PC-9 (cell line): ENCODE results near the gene KLK4. TPM values are rescaled to one million over a fixed set of nuclear protein-coding genes. Genes with fewer than 3 reads are reported as not detected.

Experiments used
- BruUV-seq: library from RNA; stranded (reverse); fragments of 400-500 nt; replicated peaks from 2 replicates; lab custom pipeline; 2021; lab: Mats Ljungman, UMichigan
- CTCF ChIA-PET: fragments of 300-600 bp; sonication (Branson Sonifier 250); formaldehyde crosslinking; loops from one replicate; lab custom pipeline; 2022; ENCODE audit warnings: antibody characterized with exemption; lab: Charles Lee
- POLR2A ChIA-PET: fragments of 300-600 bp; sonication (Branson Sonifier 250); formaldehyde crosslinking; loops from one replicate; lab custom pipeline; 2022; ENCODE audit warnings: antibody characterized with exemption; ENCODE audit not compliant: unreplicated experiment; lab: Charles Lee
- DNase-seq, 2 experiments: peaks; one replicate each; pipeline versions ENCODE4 v3.0.0 to v3.0.0-alpha.2; 2015 to 2022; ENCODE audit warnings: mixed read lengths in 1 of 2
- H2AFZ ChIP-seq: fragments of 200-600 bp; sonication (generic); 2 replicates; pipeline ENCODE4 v1.8.1; 2017; ENCODE audit warnings: antibody characterized with exemption
- H3F3A ChIP-seq: fragments of 200-600 bp; sonication (generic); 2 replicates; pipeline ENCODE4 v1.8.1; 2017; ENCODE audit warnings: antibody characterized with exemption, mild to moderate bottlenecking, low read depth; ENCODE audit not compliant: insufficient read depth
- H3K27ac ChIP-seq: fragments of 200-600 bp; sonication (generic); 2 replicates; pipeline ENCODE4 v1.6.1; 2016; ENCODE audit warnings: mixed run types
- H3K27me3 ChIP-seq: fragments of 200-600 bp; sonication (generic); 2 replicates; pipeline ENCODE4 v1.6.1; 2016; ENCODE audit warnings: low read depth, mixed run types; ENCODE audit not compliant: insufficient read depth
- H3K36me3 ChIP-seq: fragments of 200-600 bp; sonication (generic); 2 replicates; pipeline ENCODE4 v1.6.1; 2016; ENCODE audit warnings: low read depth, mixed run types
- H3K4me1 ChIP-seq: fragments of 200-600 bp; sonication (generic); replicated peaks from 2 replicates; pipeline ENCODE4 v1.6.1; 2016; ENCODE audit warnings: mixed run types; ENCODE audit not compliant: insufficient read depth
- H3K4me2 ChIP-seq: fragments of 200-600 bp; sonication (generic); 2 replicates; pipeline ENCODE4 v1.6.1; 2017; ENCODE audit warnings: mixed run types
- H3K4me3 ChIP-seq: fragments of 200-600 bp; sonication (generic); 2 replicates; pipeline ENCODE4 v1.6.1; 2016; ENCODE audit warnings: mixed run types
- H3K79me2 ChIP-seq: fragments of 200-600 bp; sonication (generic); 2 replicates; pipeline ENCODE4 v1.6.1; 2017; ENCODE audit warnings: low read depth, mixed run types
- H3K9me2 ChIP-seq: fragments of 200-600 bp; sonication (generic); 2 replicates; pipeline ENCODE4 v1.8.1; 2017; ENCODE audit warnings: mild to moderate bottlenecking; ENCODE audit not compliant: insufficient read depth
- H3K9me3 ChIP-seq: fragments of 200-600 bp; sonication (generic); 2 replicates; pipeline ENCODE4 v1.8.1; 2016; ENCODE audit warnings: low read depth; ENCODE audit not compliant: insufficient read depth
- H4K20me1 ChIP-seq: fragments of 200-600 bp; sonication (generic); 2 replicates; pipeline ENCODE4 v1.8.1; 2017; ENCODE audit not compliant: insufficient read depth
- CTCF ChIP-seq: fragments of 200-600 bp; sonication (generic); conservative IDR thresholded peaks from 2 replicates; pipeline ENCODE4 v1.6.1; 2017; ENCODE audit warnings: mixed run types, antibody characterized with exemption, mild to moderate bottlenecking, moderate library complexity
- EZH2 ChIP-seq: fragments of 200-600 bp; sonication (generic); IDR thresholded peaks from 2 replicates; pipeline ENCODE4 v1.8.0; 2017; ENCODE audit warnings: antibody characterized with exemption, low read depth
- intact Hi-C: fragments of 100-400 bp; cut with micrococcal nuclease; formaldehyde crosslinking; loops from one replicate; pipeline ENCODE4 v1.10.0; 2022; ENCODE audit not compliant: unreplicated experiment
- total RNA-seq: library from RNA; stranded (reverse); gene quantifications from 2 replicates; pipeline ENCODE4 v1.2.3, GENCODE V29; 2021

The KLK4 gene
- total RNA-seq, 1 experiment from 2014 or later = not detected

GRCh38 chr19:50894478-50895356 lies 16.5 kb downstream of the KLK4 start:
- CTCF ChIA-PET = no interaction called here
- intact Hi-C loops = no loop called here

GRCh38 chr19:50893047-50893736 lies 18.0 kb downstream of the KLK4 start:
- H3K9me3 ChIP-seq = no peaks in the 10 kb centered on the region
- ChIA-PET POLR2A (no interaction called here), CTCF (no interaction called here)
- H4K20me1 ChIP-seq = no peaks in the 10 kb centered on the region
- peaks cover 5% of the 10 kb centered on the region; the same call in 1 of the 2 replicates for H3F3A ChIP-seq
- intact Hi-C loops = no loop called here
- H3K36me3 ChIP-seq = no peaks in the 10 kb centered on the region
- H3K79me2 ChIP-seq = no peaks in the 10 kb centered on the region
- H3K4me2 ChIP-seq = no peak overlapping the region
- H2AFZ ChIP-seq = no peak overlapping the region
- BruUV-seq = no TSS peak
- H3K4me1 ChIP-seq = peaks cover 12% of the 10 kb centered on the region; the same call in 1 of the 2 replicates
- TF ChIP-seq EZH2 (no peak), CTCF (0 out of 2 replicates have a peak, but pooled peaks have one; percentile 30)
- no peak overlapping the region for H3K4me3 ChIP-seq
- DNase-seq = no peak
- no peak overlapping the region for H3K27ac ChIP-seq
- peaks cover 30% of the 10 kb centered on the region; the same call in 1 of the 2 replicates for H3K27me3 ChIP-seq
- no peaks in the 10 kb centered on the region for H3K9me2 ChIP-seq

More at GRCh38 chr19:50894478-50895356, 16.5 kb downstream of the KLK4 start:
- H3K36me3 ChIP-seq = no peaks in the 10 kb centered on the region
- no peak overlapping the region for H2AFZ ChIP-seq
- no peak for DNase-seq
- POLR2A ChIA-PET = no interaction called here
- TF ChIP-seq CTCF (no peak), EZH2 (no peak)
- no peak overlapping the region for H3K27ac ChIP-seq
- peaks cover 16% of the 10 kb centered on the region; the same call in 1 of the 2 replicates for H3K27me3 ChIP-seq
- no peaks in the 10 kb centered on the region for H4K20me1 ChIP-seq
- no peaks in the 10 kb centered on the region for H3K9me3 ChIP-seq
- H3K4me2 ChIP-seq = no peak overlapping the region
- peaks cover 5% of the 10 kb centered on the region; the same call in 1 of the 2 replicates for H3F3A ChIP-seq
- H3K79me2 ChIP-seq = no peaks in the 10 kb centered on the region
- no peaks in the 10 kb centered on the region for H3K9me2 ChIP-seq
- BruUV-seq = no TSS peak
- H3K4me3 ChIP-seq = no peak overlapping the region
- H3K4me1 ChIP-seq = peaks cover 12% of the 10 kb centered on the region; the same call in 1 of the 2 replicates

DNA sequence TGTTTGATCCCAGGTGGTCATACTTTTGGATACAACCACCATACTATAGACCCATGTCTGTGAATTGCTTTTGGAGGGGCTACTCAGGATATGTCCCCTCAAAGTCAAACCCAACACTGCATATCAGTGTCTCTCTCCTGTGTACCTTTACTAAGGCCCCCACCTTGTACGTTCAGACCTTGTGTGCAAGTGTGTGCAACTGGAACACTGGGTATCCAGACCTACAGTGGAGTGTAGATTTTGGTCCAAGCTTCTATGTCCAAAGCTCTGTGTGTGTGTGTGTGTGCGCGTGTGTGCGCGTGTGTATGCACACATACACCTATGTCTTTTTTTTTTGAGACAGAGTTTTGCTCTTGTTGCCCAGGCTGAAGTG lies 20.0 kb downstream of the KLK4 start:
- no peaks in the 10 kb centered on the region for H3K79me2 ChIP-seq
- H3K27me3 ChIP-seq = peaks cover 43% of the 10 kb centered on the region
- POLR2A ChIA-PET = no interaction called here
- no peak overlapping the region for H3K27ac ChIP-seq
- no peaks in the 10 kb centered on the region for H4K20me1 ChIP-seq
- CTCF ChIA-PET = no interaction called here
- no peak overlapping the region for H2AFZ ChIP-seq
- DNase-seq = no peak
- H3K36me3 ChIP-seq = no peaks in the 10 kb centered on the region
- intact Hi-C loops = no loop called here
- H3K9me2 ChIP-seq = no peaks in the 10 kb centered on the region
- H3K4me3 ChIP-seq = no peak overlapping the region
- no peaks in the 10 kb centered on the region for H3K4me1 ChIP-seq
- H3K9me3 ChIP-seq = no peaks in the 10 kb centered on the region
- H3F3A ChIP-seq = peaks cover 5% of the 10 kb centered on the region; the same call in 1 of the 2 replicates
- BruUV-seq = no TSS peak
- no peak overlapping the region for H3K4me2 ChIP-seq
- TF ChIP-seq CTCF (no peak), EZH2 (no peak)
